Left kidney (tissue), 2 donors: ENCODE measurements around the gene GSDMA. TPM values are rescaled to one million over a fixed set of nuclear protein-coding genes. Genes with fewer than 3 reads are reported as not detected.
"Not testable (repeated sequence)": the region's sequence is repeated elsewhere in the genome, so short reads cannot be mapped to it uniquely, and the experiment has no call there.

Experiments
- DNase-seq: peaks from one replicate; pipeline ENCODE4 v3.0.0-alpha.2; 2013
- polyA plus RNA-seq: library from polyadenylated mRNA; unstranded; fragments of 120-200 nt; gene quantifications from one replicate; pipeline ENCODE4 v1.2.1, GENCODE V29; 2013; ENCODE audit not compliant: insufficient read length

Gene GSDMA
- polyA plus RNA-seq, 1 donor: 2.9 TPM

GRCh38 chr17:39996162-39996561, 33.4 kb downstream of the GSDMA start:
- no peak for DNase-seq

- DNase-seq: no peak
Measured at GRCh38 chr17:39996800-39997199, 34.0 kb downstream of the GSDMA start.

- DNase-seq: no peak
Measured at GRCh38 chr17:39997543-39997942, 34.7 kb downstream of the GSDMA start.

- DNase-seq: no peak
Measured at GRCh38 chr17:39999067-39999466, 36.3 kb downstream of the GSDMA start.

GRCh38 chr17:40000161-40000560, 37.4 kb downstream of the GSDMA start:
- no peak for DNase-seq

- not testable (repeated sequence) for DNase-seq
Measured at GRCh38 chr17:40001335-40001734, 38.5 kb downstream of the GSDMA start.

GRCh38 chr17:40004072-40004471, 41.3 kb downstream of the GSDMA start:
- no peak for DNase-seq

- DNase-seq: no peak
Measured at GRCh38 chr17:40004712-40005111, 41.9 kb downstream of the GSDMA start.

GRCh38 chr17:40005520-40005919, 42.7 kb downstream of the GSDMA start:
- DNase-seq: no peak

GRCh38 chr17:40010946-40011500, 48.2 kb downstream of the GSDMA start:
- not testable (repeated sequence) for DNase-seq

GRCh38 chr17:40012017-40012647, 49.3 kb downstream of the GSDMA start:
- not testable (repeated sequence) for DNase-seq

- DNase-seq: no peak
Measured at GRCh38 chr17:40014375-40014980, 51.7 kb downstream of the GSDMA start.

- DNase-seq: no peak
Measured at GRCh38 chr17:40015005-40015997, 52.5 kb downstream of the GSDMA start, which contains the start of gene CSF3. CSF3 (plus strand) TSS chr17:40015440; CDS start chr17:40015475, 35 bp downstream.

GRCh38 chr17:40015998-40016985, 53.5 kb downstream of the GSDMA start:
- DNase-seq: no peak

GRCh38 chr17:40017422-40018080, 54.7 kb downstream of the GSDMA start:
- no peak for DNase-seq

GRCh38 chr17:40018211-40019121, 55.7 kb downstream of the GSDMA start:
- no peak for DNase-seq

GRCh38 chr17:40019140-40019991, 56.6 kb downstream of the GSDMA start:
- no peak for DNase-seq

- no peak for DNase-seq
Measured at GRCh38 chr17:40020146-40020545, 57.3 kb downstream of the GSDMA start.
